HG03060 (cell line): ENCODE measurements around the gene EP400.

Source experiments
- ATAC-seq: cut with Tn5 transposase; IDR thresholded peaks from one replicate; pipeline ENCODE4 v1.9.1; 2021; ENCODE audit warnings: low read depth, moderate number of reproducible peaks; ENCODE audit not compliant: unreplicated experiment

EP400 gene

DNA sequence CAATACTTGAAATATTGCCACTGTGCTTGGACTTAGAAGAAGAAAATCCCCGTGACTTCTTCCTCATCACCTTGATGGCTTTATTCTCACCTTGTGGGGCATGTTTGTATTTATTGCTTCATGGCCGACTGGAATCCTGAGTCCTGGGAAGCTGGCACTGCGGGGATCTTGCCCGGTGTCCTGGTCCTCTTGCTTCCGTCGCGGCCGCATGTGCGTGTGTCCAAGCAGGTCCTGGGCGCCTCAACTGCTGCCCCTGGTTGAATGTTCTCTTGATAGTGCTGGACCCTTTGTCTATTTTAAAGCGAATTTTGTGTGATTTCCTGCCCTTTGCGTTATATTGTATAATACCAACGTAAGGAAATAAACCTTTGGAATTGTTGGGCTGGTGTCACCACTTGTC is 27.0 kb upstream of the EP400 start:
- ATAC-seq: no peak

DNA sequence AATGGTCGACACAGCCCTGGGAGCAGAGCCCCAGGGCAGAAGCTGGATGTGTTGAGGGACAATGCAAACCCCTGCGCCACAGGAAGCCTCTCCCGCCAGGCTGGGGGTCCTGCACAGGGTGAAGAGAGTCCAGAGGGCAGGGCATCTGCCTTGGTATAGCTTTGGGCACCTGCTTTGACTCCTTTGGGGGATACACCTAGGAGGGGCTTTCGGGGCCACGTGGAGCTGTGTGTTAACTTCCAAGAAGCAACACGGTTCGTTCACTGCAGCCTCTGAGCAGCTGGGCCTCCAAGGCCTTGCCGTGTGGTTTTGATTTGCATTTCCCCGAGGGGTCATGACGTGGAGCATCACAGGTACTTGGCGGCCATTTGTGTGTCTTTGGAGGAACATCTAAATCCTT is 26.5 kb upstream of the EP400 start:
- peak; percentile 60 for ATAC-seq

DNA sequence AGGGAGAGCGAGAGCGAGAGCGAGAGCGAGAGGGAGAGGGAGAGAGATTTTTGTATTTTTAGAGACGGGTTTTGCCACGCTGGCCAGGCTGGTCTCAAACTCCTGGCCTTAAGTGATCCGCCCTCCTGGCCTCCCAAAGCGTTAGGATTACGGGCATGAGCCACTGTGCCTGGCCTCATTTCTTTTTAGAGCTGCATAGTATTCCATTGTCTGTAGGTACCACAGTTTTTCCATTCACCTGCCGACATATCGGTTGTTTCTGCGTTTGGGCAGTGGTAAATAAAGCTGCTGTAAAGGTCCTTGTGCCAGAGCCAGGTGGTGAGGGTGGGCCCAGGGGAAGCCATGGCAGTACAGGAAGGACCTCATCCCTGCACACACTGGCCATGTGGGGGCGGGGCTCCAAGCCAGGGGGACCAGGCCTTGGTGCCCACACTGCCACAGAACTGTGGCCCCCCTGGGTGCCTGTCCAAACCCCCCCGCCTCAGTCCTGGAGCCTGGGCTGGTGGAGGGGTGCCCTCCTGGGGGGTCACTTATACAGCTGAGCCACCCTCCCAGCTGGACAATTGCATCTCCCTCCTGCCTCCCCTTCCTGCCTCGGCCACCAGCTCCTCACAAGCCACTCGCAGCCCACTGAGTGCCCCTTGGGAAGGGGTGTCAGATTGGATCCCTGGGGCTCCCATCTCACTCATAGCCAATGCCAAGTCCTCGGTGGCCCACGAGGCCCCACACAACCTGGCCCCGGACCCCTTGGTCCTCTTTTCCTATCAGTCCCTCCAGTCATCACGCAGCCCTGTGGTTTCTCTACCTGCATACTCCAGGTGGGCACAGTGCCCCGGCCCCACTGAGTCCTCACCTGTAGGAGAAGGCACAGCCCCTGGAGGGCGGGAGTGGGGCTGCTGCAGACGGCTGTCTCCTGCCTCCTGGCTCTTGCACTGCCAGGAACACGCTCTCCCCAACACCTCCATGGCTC is 22.3 kb upstream of the EP400 start:
- no peak for ATAC-seq

DNA sequence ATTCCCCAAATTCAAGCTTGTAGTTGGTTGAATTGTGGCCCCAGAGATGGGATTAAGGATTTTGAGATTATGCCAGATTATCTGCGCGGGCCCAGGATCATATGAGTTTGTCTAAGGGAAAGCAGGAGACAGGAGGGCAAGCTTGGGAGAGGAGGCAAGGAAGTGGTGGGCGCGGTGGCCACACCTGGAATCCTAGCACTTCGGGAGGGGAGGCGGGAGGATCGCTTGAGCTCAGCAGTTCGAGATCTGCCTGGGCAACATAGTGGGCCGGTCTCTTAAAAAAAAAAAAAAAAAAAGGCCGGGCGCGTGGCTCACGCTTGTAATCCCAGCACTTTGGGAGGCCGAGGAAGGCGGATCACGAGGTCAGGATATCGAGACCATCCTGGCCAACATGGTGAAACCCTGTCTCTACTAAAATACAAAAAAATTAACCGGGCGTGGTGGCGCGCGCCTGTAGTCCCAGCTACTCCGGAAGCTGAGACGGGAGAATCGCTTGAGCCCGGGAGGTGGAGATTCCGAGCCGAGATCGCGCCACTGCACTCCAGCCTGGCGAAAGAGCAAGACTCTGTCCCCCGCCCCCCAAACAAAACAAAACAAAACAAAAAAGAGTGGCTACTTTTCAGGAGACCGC is 21.5 kb upstream of the EP400 start:
- ATAC-seq: no peak

DNA sequence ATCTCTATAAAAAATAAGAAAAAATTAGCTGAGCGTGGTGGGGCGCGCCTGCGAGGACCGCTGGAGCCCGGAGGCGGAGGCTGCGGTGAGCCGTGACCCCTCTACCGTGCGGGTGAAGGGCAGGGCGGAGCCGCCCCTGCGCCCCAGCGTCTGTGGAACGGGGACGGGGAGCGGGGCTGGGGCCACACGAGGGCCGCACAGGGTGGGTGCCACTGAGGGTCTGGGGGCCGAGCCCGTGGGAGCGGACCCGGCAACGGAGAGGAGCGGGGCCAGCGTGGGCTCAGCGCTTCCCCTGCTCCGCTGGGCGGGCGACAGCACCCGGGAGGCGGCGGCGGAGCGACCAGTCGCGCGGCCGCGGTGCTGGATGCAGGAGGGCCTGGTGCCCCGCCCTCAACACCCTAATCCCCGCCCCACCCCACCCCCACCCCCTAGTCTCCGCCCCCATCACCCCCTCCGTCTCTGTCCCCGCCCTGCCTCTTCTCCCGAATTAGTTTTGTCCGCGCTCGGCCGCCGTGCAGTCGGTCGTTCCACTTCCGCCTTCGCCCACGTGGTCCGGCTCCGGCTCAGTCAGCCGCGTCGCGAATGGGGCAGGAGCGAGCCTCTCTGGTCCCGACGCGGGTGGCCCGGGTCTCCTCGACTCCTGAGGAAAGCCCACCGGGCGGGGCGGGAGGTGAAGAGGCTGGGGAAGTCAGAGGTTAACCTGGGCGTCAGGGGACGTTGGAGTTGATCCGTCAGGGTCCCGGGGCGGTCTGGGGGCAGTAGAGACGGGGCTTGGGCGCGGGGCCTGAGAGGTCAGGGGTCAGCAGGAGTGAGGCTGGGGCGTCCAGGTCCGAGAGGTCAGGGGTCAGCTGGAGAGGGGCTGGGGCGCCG is 20.8 kb upstream of the EP400 start, which contains the start of gene PUS1:
Gene PUS1 (plus strand): TSS at position 566 of the 870 bp plus-strand sequence. CDS start 447 bp downstream, outside the sequence.
- ATAC-seq: peak; percentile 48

DNA sequence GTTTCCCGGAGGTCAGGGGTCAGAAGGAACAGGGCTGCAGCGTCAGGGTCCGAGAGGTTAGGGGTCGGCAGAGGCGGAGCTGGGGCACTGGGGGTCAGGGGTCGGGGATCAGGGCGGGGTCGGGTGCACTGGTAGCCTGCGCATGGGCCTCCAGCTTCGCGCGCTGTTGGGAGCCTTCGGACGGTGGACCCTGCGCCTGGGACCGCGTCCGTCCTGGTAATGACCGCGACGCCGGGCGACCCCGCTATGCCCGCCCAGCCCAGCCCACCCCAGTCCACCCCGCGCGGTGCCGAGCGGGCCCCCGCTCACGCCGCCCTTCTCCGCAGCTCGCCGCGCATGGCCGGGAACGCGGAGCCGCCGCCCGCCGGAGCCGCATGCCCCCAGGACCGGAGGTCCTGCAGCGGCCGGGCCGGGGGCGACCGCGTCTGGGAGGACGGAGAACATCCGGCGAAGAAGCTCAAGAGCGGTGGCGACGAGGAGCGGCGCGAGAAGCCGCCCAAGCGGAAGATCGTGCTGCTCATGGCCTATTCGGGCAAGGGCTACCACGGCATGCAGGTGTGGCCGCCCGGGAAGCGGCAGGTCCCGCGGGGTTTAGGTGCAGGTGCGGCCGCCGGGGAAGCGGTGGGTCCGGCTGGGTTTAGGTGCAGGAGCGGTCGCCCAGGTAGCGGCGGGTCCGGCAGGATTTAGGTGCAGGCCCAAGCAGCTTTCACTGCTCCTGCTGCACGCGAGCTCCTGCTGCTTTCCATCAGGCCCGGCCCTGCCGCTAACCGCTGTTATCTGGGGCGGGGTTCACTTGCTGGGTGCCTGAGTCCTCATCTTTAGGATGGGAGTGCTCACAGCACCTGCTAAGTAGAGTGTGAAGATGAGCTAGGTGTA is 19.9 kb upstream of the EP400 start:
- no peak for ATAC-seq

DNA sequence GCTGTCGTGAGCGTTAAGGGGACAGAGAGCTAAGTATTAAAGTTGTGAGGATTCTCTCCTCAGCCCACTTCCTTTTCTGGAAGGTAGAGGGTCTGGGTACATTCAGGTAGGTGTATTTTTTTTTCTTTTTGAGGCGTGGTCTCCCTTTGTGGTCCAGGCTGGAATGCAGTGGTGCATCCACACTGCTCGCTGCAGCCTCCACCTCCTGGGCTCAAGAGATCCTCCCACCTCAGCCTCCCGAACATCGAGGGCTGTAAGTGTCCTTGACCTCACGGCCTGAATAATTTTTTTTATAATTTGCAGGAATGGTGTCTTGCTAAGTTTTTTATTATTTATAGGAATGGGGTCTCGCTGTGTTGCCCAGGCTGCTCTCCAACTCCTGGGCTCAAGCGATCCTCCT is 19.2 kb upstream of the EP400 start:
- ATAC-seq: no peak

DNA sequence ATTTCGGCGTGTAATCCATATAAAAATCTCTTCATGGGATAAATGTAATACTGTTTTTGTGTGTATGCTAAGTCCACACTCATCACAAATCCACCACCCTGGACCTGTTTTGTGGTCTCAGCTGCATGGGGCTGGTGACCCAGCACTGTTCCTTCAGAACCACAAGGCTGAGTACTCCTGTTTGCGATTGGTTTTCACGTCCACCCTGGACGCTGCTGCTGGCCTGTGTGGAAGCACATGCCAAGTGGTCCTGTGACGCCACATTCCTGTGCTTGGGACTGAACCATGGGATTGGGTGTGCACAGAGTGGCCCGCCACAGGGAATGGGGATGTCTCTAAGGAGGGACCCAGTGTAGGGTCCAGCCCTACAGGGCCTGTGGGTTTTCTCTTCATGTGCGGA is 16.4 kb upstream of the EP400 start:
- no peak for ATAC-seq

DNA sequence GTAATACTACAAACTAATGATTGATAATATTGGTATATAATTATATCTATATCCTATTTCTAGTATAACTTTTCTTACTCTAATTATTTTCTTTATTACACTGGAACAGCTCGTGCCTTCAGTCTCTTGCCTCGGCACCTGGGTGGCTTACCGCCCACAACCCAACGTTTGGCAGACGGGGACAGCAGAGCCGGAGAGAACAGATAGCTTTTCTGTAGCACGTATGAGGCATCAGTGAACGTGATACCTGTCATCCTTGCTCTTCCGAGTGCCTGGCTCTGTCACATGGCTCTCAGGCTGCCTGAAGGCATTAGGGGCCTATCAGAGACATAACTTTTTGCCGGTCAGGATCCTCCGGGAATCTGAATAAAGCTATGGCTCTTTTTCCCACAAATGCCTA is 15.2 kb upstream of the EP400 start:
- no peak for ATAC-seq

DNA sequence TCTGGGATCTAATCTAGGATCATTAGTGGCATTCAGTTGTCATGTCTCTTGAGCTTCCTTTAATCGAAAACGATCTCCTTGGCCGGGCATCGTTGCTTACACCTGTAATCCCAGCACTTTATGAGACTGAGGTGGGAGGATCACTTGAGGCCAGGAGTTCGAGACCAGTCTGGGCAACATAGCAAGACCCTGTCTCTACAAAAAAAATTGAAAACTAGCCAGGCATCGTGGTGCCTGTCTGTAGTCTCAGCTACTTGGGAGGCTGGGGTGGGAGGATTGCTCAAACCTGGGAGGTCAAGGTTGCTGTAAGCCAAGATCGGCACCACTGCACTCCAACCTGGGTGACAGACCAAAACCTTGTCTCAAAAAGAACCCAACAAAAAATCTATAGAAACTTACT is 11.7 kb upstream of the EP400 start:
- no peak for ATAC-seq

DNA sequence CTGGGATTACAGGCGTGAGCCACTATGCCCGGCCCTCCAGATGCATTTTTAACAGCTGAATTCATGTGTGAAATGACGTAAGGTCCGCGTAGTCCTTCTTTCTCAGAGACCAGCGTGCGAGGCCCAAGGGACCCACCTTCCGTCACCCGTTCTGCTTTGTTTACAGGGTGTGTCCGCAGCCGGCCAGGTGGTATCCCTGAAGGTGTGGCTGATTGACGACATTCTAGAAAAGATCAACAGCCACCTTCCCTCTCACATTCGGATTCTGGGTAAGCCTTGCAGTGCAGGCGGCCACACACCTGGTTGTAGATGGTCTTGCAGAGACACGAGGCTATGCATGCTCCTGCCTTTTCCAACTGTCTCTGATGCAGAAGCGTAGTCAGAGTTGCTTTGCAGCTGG is 10.7 kb upstream of the EP400 start:
- no peak for ATAC-seq

DNA sequence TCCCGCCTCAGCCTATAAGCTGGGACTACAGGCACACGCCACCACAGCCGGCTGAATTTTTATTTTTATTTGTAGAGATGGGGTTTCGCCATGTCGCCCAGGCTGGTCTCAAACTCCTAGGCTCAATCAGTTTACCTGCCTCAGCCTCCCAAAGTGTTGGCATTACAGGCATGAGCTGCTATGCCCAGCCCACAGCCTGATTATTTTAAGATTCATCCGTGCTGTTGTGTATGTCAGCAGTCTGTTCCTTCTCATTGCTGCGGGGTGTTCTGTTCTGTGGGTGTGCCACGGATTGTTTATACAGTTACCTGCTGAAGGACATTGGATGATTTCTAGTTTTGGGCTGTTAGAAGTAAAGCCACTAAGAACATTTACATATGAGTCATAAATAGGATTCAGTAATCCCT is 9.6 kb upstream of the EP400 start:
- no peak for ATAC-seq

DNA sequence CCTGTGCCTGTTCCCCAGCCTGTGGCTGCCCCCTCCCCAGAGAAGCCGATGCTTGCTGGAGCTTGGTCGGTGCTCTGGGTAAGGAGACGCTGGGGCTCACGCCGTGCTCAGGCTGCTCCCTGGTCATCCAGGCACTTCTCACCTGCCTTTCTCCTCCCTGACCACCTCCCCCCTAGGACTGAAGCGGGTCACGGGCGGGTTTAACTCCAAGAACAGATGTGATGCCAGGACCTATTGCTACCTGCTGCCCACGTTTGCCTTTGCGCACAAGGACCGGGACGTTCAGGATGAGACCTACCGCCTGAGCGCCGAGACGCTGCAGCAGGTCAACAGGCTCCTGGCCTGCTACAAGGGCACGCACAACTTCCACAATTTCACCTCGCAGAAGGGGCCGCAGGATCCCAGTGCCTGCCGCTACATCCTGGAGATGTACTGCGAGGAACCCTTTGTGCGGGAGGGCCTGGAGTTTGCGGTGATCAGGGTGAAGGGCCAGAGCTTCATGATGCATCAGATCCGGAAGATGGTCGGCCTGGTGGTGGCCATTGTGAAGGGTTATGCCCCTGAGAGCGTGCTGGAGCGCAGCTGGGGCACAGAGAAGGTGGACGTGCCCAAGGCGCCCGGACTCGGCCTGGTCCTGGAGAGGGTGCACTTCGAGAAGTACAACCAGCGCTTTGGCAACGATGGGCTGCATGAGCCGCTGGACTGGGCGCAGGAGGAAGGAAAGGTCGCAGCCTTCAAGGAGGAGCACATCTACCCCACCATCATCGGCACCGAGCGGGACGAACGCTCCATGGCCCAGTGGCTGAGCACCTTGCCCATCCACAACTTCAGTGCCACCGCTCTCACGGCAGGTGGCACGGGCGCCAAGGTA is 8.4 kb upstream of the EP400 start:
- ATAC-seq: no peak

DNA sequence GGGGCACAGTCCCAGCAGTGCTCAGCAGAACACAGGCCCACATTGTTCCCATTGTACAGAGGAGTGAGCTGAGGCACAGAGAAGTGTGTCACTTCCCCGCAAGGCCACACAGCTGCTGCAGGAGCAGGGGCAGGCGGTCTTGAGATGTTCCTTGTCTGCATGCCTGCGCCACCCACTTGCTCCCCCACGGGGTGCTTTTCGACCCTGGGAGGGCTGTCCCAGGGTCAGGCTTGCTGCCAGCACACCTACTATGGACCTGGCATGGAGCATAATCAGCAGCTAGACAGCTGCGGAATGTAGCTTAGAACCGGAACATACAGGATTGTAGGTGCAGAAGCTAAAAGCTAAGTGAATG is 7.8 kb upstream of the EP400 start:
- no peak for ATAC-seq

DNA sequence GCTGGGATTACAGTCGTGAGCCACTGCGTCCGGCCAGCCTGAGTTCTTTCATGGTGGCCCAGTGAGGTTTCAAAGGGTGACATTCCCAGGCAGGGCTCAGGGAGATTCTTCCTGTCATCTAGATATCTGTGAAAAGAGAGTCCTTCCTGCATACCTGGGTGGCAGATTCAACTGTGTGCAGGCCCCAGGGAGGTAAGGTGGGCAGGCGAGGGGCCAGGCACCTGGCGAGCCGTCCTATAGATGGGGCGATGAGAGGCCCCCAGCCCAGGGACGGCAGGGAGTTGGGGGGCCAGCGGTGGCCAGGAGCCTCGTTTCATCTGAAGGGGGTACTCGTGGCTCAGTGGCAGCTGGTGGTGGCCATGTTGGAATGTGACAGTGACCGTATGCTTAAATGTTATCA is 7.1 kb upstream of the EP400 start:
- no peak for ATAC-seq

DNA sequence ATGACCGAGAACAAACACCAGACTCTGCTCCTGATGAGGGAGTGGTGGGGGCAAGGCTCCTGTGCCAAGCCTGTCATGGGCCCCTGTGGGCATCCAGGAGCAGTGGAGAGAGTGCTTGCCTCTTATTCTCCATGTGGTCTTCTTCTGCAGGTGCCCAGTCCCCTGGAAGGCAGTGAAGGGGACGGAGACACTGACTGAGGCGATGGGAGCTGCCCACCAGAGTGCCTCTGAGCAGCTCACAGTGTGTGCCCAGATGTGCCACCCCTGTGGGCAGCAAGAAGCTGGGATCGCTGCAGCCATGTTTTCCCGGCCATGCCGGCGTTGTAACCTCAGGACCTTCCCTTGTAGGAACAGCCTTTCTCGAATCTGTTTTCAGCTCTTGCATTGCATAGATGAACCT is 6.4 kb upstream of the EP400 start:
- ATAC-seq: no peak

DNA sequence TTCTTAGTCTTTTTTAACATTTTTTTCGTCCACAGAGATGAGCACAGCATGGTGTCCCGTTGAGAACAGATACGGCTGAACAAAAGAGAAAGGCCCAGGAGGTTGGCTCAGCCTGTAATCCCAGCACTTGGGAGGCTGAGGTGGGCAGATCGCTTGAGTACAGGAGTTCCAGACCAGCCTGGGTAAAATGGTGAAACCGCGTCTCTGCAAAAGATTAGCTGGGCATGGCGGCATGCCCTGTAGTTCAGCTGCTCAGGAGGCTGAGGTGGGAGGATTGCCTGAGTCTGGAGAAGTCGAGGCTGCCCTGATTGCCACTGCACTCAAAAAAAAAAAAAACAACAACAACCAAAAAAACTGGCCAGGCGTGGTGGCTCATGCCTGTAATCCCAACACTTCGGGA is 5.9 kb upstream of the EP400 start:
- ATAC-seq: no peak

DNA sequence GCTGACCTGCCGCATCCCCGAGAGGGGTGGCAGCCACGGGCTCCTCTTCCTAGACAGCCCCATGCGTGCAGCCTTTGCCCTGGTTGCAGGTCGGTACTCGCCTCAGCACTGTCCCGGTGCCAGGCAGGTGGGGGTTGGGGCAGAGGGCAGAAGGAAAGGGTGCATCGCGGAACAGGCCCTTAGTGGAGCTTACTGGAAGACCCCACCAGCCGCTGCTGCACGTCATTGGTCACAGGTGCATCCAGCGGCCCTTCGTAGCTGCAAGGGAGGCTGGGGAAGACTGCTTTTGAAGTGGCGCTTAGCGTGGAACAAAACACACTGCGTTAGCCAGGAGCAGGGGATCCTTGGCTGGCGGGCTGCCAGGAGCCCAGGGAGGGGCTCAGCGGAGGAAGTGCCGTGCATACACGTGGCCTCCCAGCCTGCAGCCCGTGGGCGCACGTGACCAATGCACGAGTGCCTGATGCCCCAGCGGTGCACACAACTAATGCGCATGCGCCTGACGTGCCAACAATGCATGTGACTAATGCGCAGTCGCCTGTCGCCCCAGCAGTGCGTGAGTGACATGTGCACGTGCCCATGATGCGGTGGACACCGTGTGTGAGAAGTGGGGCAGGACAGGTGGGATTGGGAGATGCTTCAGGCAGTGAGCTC is 5.0 kb upstream of the EP400 start:
- no peak for ATAC-seq

DNA sequence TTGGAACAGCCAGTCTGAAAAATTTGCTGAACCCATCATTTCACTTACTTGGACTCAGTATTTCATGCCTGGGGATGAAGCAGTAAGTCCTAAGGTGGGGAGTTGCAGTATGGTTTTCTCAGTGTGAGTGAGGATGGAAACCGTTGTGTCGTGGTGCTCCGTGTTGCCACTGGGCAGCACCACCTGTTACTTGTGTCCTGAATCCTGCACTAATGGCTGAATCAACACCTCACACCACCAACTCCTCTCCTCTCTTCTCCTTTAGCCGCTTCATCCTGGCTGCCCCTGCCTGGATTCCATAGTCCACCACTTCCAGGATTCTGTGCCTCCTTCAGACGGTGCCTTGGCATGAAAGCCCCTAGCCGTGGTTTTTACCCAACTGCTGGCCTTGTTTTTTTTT is 3.0 kb upstream of the EP400 start:
- ATAC-seq: no peak
